Activated CD8-positive, alpha-beta memory T cell treated with anti-CD3 and anti-CD28 coated beads for 36 hours (primary cell): ENCODE results near the gene DRAXIN. TPM values are rescaled to one million over a fixed set of nuclear protein-coding genes. Genes with fewer than 3 reads are reported as not detected.

ENCODE experiments used
- CTCF ChIA-PET: fragments of 350-600 bp; sonication (Branson Sonifier 250); formaldehyde crosslinking; loops from one replicate; lab custom pipeline; 2021; ENCODE audit warnings: antibody characterized with exemption; lab: Charles Lee
- POLR2A ChIA-PET: fragments of 350-600 bp; sonication (Branson Sonifier 250); formaldehyde crosslinking; loops from one replicate; lab custom pipeline; 2021; ENCODE audit warnings: antibody characterized with exemption; lab: Charles Lee
- total RNA-seq, 2 experiments: library from RNA; stranded (reverse); gene quantifications; one replicate each; pipeline ENCODE4 v1.2.3, GENCODE V29; 2021

DRAXIN gene
- total RNA-seq, 2 experiments from 2014 or later: 0.06 to 0.08 TPM

DNA sequence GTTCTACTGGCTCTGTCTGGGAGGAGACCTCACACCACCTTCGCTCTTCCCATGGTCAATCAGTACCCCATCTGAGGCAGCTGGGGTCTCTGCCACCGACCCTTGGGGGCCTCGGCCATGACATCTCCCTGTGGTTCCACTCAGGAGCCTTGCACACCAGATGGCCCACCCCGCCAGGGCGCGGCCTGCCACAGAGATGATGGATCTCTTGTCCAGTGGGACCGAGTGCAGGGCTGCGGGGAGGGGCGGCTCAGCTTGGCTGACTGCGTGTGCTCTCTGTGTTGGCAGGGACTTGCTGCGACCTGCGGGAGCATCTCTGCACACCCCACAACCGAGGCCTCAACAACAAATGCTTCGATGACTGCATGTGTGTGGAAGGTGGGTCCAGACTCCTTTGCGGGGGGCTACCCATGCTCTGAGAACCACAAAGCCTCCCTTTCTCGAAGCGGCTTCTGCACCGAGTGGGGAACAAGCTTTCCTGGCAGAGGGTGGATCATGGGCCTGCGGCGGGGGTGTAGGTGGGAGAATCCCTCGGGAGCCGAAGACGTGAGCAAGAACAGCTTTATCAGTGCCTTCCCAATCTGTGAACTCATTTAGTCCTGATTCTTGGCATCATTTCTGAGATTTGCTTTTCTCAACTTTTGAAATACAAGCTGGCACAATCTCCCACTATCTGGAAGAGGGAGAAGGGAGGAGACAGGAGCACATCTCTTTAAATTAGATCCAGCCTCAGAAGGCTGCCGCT is 23.5 kb downstream of the DRAXIN start:
- POLR2A ChIA-PET: interaction anchor here (0.5 kb wide), 1 partner anchor 195 kb away, joined by 3 read pairs; no protein-coding TSS in a partner anchor
- CTCF ChIA-PET: interaction anchor here (1.3 kb wide), 1 partner anchor 51 kb away, joined by 4 read pairs; the partner anchor contains the start of gene FBXO6

DNA sequence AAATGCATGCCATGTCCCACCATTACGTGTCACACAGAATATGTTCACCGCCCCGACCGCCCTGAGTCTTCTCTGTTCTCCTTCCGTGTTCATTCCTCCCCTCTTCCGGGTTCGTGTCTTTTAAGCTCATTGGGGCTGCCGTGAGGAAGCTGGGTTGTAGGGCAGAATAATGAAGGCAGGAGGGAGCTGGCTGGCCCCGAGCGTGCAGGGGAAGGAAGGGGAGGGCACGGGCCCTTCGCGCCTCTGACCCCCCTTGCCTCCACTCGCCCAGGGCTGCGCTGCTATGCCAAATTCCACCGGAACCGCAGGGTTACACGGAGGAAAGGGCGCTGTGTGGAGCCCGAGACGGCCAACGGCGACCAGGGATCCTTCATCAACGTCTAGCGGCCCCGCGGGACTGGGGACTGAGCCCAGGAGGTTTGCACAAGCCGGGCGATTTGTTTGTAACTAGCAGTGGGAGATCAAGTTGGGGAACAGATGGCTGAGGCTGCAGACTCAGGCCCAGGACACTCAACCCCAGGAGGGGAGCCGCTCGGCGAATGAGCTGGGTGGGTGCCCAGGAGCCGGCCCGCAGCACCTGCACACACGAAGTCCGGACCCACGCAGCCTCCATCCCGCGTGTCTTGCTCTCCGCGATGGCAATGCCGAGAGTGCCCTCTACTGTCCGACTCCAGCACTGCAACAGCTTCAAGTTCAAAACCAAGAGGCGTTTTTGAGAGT is 28.0 kb downstream of the DRAXIN start:
- POLR2A ChIA-PET: interaction anchor here (0.6 to 1.5 kb wide), 5 partner anchors 16 to 69 kb away, joined by 3 to 12 read pairs (median 8); partner anchors contain the start of genes AGTRAP and FBXO6
- CTCF ChIA-PET: interaction anchor here (0.5 to 8.9 kb wide), 23 partner anchors 8 to 585 kb away, joined by 3 to 133 read pairs (median 4); partner anchors contain the start of genes AGTRAP, FBXO2, FBXO44 and FBXO6

DNA sequence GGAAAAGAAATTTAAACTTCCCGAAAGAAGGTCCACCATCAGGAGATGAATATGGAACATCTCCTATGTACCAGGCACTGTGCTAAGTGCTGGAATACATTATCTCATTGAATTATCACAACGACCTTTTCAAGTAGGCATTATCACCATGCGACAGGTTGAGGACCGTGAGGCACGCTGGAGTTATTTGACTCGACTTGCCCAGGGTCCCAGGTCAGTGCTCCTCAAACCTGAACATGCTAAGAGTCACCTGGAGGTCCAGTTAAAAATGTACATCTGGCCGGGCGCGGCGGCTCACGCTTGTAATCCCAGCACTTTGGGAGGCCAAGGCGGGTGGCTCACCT is 28.5 kb downstream of the DRAXIN start:
- POLR2A ChIA-PET: interaction anchor here (1.0 to 1.5 kb wide), 3 partner anchors 41 to 69 kb away, joined by 3 to 12 read pairs (median 11); partner anchors contain the start of gene FBXO6
- CTCF ChIA-PET: interaction anchor here (0.5 to 8.9 kb wide), 18 partner anchors 9 to 586 kb away, joined by 3 to 133 read pairs (median 4); partner anchors contain the start of genes AGTRAP, FBXO2, FBXO44 and FBXO6

DNA sequence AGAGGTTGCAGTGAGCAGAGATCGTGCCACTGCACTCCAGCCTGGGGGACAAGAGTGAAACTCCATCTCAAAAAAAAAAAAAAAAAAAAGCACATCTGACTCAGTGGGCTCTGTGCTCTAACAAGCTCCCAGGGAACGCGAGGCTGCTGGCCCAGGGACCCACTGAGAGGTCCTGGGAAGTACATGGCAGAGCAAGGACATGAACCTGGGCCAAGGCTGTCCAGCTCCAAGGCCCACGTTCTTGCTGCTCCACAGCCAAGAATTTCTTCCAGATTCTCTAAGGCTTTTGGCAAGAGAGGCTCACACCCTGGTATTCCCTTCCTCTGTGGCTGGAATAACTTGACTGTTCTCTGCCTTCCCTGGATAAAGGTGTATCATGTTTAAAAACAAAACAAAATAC is 29.0 kb downstream of the DRAXIN start:
- CTCF ChIA-PET: interaction anchor here (1.3 to 8.9 kb wide), 7 partner anchors 10 to 73 kb away, joined by 4 to 133 read pairs (median 13); partner anchors contain the start of genes AGTRAP, FBXO2, FBXO44 and FBXO6
- POLR2A ChIA-PET: interaction anchor here (1.0 kb wide), 1 partner anchor 41 kb away, joined by 3 read pairs; no protein-coding TSS in a partner anchor

DNA sequence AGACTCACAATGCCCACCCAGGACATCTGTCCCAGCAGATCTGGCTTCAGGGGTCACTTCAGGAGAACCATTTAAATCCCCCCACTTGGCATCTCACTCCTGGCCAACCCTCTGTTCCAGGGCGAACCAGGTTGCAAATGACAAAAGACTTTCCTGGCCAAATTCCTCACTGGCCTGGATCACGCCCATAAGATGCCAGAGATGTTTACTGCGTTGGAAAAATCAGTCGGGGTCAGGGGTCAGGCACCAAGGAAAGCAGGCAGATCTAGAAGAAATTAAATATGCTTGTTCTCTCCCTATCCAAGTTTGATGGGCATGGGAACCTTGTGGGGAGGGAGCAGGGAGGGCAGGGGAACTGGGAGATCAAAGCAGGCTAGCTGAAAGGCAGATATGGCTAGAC is 29.8 kb downstream of the DRAXIN start:
- CTCF ChIA-PET: interaction anchor here (1.3 to 8.9 kb wide), 6 partner anchors 10 to 73 kb away, joined by 4 to 133 read pairs (median 11); partner anchors contain the start of genes AGTRAP, FBXO2, FBXO44 and MAD2L2
- POLR2A ChIA-PET: no interaction called here

DNA sequence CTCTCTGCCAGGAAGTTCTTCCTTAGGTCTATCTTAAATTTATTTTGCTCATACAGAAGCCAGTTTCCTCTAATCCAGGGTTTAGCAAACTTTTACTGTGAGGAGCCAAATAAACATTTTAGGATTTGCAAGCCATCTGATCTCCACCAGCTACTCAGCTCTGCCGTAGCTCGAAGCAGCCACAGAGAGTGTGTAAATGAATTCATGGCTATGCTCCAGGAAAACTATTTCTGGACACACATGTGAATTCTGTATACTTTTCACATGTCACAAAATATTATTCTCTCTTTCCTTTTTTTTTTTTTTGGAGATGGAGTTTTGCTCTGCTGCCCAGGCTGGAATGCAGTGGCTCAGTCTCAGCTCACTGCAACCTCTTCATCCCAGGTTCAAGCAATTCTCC is 31.0 kb downstream of the DRAXIN start:
- POLR2A ChIA-PET: no interaction called here

DNA sequence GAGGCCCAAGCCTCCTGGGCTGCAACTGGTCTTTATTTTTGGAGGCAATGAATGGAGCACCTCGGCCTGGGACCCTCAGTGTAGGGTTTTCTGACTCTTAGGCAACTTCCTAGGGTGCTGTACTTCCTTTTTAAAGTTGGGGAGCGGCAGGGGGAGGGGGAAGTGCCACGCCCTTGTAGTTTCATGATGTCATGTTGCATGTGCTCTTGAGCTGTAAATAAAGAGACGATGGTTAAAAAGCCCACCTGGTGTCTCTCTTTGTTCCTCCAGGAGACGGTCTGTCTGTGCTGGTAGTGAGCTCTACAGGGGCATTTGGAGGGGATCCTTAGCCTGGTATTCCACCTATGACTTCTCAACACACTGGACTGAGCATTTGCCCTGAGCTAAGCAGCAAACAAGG is 34.1 kb downstream of the DRAXIN start:
- ChIA-PET CTCF (interaction anchor here (0.6 to 8.9 kb wide), 3 partner anchors 10 to 78 kb away, joined by 3 to 133 read pairs (median 3); partner anchors contain the start of genes AGTRAP, FBXO2 and FBXO44), POLR2A (no interaction called here)

More for the DNA sequence above, 31.0 kb downstream of the DRAXIN start:
- CTCF ChIA-PET: interaction anchor here (8.9 kb wide), 1 partner anchor 75 kb away, joined by 133 read pairs; the partner anchor contains the start of genes FBXO2 and FBXO44

DNA sequence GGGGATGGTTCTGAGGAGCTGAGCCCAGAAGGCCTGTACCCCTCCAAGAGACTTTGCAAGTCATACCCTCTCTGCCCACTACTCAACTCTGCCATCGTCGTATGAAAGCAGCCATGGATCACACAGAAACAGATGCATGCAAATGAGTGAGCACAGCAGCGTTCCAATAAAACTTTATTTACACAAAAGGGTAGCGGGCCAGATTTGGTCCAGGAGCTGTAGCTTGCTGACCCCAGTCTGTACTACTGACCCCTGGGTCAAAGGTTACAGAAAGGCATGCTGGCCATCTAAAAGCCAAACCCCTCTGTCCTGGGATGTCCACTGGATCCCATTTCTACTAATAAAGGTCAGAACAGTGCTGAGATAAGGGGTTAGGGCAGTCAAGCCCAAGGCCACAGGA is 35.6 kb downstream of the DRAXIN start:
- ChIA-PET POLR2A (no interaction called here), CTCF (interaction anchor here (1.3 to 8.9 kb wide), 2 partner anchors 9 to 79 kb away, joined by 3 to 133 read pairs; partner anchors contain the start of genes AGTRAP, FBXO2 and FBXO44)

DNA sequence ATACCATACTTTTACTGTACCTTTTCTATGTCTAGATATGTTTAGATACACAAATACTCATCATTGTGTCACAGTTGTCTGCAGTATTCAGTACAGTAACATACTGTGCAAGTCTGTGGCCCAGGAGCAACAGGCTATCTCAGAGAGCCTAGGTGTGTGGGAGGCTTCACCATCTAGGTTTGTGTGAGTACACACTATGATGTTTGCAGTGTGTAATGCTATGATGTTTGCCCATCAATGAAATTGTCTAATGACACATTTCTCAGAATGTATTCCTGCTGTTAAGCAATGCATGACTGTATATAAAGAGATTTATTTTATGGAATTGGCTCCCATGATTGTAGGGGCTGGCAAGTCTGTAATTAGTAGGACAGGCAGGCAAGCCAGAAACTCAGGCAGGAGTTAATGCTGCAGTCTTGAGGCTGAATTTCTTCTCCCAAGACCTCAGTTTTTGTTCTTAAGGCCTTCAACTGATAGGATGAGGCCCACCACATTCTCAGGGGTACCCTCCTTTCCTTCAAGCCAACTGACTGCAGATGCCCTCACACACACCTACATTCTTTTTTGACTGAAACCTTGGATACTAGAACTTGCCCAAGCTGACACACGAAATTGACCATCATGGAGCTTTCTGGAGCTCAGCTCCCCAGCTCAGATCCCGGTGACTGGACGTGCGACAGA is 36.8 kb downstream of the DRAXIN start:
- POLR2A ChIA-PET: no interaction called here
- CTCF ChIA-PET: interaction anchor here (1.8 kb wide), 1 partner anchor 9 kb away, joined by 7 read pairs; no protein-coding TSS in a partner anchor

DNA sequence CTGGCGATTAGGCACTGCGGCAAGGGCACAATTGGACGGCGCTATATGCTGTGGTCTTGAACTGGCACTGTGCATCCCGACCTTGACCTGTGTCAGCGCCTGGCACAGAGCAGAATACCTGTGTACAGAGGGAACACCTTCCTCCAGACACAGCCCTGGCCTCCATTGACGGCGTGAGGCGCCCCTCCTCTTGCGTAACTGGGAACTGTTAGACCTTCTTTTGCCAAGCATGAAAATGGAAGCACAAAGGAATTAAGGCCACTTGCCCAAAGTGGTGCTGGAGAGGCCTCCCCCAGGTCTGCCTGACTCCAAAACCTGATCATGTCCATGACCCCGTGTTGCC is 37.6 kb downstream of the DRAXIN start:
- ChIA-PET CTCF (interaction anchor here (1.8 kb wide), 1 partner anchor 9 kb away, joined by 7 read pairs; no protein-coding TSS in a partner anchor), POLR2A (no interaction called here)

DNA sequence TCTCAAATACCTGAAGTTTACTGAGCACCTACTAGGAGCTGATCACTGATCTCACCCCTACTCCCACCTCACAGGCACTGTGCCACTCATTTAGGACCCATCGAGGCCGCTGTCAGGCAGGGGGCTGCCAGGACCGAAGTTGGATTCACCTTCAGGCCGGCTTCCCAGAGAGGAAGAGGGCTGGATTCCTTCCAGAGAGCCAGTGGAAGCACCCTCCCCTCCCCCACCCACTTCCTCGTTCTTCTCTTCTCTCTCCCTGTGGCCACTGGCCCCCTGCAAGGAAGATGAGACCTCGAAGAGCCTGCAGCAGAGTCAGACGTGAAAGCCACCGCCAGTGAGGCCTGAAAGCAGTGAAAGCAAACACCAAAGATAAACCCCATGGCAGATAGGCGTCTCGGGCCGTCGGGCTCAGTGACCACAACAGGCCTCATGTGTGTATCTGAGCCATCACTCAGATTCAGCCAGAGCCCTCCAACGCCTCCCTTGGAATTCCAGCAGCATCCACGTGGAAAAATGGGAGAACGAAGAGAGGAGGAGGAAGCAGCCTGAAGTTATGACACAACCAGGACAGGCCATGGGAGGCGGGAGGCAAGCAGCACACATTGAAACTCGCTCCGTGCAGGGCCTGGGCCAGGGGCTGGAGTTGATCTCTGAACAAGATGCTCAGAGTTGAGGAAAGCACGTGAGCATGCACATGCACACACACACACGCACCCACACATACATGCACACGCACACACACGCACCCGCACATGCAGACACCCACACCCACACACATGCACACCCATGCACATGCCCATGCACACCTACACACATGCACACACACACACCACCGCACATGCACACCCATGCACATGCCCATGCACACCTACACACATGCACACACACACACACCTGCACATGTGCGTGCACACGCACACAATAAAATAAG is 38.3 kb downstream of the DRAXIN start:
- POLR2A ChIA-PET: interaction anchor here (0.6 to 1.7 kb wide), 2 partner anchors 180 to 405 kb away, joined by 3 to 4 read pairs; no protein-coding TSS in a partner anchor

DNA sequence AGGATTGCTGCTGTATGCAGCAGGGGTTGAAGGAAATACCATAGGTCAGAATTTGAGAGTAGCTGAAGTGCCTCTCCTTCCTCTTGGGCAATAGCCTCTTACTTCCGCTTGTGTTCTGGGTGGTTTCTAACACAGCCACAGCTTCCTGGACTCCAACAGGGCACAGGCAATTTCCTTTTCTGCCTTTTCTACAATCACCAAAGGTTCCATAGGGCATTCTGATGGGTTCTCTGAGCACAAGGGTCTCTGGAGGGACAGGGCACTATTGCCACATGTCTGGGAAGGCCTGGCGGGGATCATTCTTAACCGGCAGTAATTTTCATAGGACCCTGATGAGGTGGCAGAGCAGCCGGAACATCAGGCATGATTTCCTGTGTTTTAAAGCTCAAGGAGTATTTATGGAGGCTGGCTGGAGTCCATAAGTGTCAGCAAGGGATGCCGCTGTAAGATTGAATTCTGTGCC is 39.0 kb downstream of the DRAXIN start:
- POLR2A ChIA-PET: interaction anchor here (0.6 to 1.7 kb wide), 3 partner anchors 66 to 406 kb away, joined by 3 to 4 read pairs (median 3); no protein-coding TSS in a partner anchor
- CTCF ChIA-PET: interaction anchor here (1.4 to 1.6 kb wide), 2 partner anchors 10 to 80 kb away, joined by 5 to 6 read pairs; no protein-coding TSS in a partner anchor

More for the DNA sequence above, 38.3 kb downstream of the DRAXIN start:
- CTCF ChIA-PET: interaction anchor here (1.4 to 1.8 kb wide), 3 partner anchors 10 to 80 kb away, joined by 5 to 7 read pairs (median 6); no protein-coding TSS in a partner anchor

DNA sequence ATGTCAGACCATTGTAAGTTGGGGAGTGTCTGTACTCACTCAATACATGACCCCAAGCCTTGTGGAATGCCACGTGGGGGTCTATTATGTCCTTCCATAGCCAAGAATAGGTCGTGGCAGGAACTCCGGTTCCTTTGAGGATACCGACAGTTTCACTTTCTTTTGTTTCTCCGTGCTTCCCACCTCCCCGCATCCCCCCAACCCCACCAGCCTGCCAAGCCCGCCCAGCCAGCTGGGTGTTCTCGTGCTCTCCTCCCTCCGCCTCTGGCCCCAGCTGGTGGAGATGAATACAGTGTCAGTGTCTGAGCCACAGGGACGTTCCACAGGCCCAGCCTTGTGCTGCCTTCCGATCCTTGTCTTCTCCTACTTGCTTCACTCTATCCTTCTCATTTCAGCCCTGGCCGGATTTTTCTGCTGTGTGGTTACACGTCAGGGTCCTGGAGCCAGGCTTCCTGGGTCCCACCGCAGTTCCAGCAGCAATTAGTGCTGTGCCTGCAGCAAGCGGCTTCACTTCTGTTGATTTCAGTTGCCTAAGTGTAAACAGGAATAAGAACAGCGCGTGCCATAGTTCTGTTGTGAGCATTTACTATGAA is 40.3 kb downstream of the DRAXIN start:
- CTCF ChIA-PET: interaction anchor here (1.6 kb wide), 1 partner anchor 12 kb away, joined by 6 read pairs; no protein-coding TSS in a partner anchor

DNA sequence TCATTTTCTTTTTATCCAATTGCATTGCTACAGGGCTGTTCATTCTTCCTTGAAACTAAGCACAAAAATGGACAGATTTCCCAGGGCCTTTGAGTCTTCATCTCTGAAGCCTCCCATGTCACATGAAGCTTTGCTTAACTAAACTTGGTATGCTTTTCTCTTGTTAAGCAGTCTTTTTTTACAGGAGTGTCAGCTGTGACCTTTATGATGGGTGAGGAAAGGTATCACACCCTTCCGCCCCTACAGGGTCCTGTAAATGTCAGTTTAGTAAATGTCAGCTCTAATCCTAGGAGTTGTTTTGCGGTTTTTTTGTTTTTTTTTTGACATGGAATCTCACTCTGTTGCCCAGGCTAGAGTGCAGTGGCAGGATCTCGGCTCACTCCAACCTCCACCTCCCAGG is 41.8 kb downstream of the DRAXIN start:
- POLR2A ChIA-PET: no interaction called here
- CTCF ChIA-PET: no interaction called here

More for the DNA sequence above, 40.3 kb downstream of the DRAXIN start:
- POLR2A ChIA-PET: interaction anchor here (1.7 kb wide), 1 partner anchor 177 kb away, joined by 4 read pairs; no protein-coding TSS in a partner anchor

DNA sequence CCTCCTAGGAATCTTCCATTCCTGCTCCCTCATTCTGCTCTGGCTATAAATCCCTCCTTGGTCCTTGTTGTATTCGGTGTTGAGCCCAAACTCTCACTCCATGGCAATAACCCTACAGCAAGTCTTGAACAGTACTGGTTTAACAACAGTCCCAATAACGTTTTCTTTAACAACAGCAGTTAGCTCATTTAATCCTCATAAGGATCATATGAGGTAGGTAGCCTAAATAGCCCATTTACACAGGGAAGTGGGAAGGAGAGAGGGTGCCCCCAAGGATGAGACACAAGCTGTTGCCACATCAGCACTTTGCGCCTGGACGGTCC is 44.0 kb downstream of the DRAXIN start:
- ChIA-PET POLR2A (interaction anchor here (0.9 kb wide), 1 partner anchor 16 kb away, joined by 3 read pairs; no protein-coding TSS in a partner anchor), CTCF (interaction anchor here (0.6 to 2.5 kb wide), 5 partner anchors 9 to 85 kb away, joined by 3 to 13 read pairs (median 3); no protein-coding TSS in a partner anchor)
